GM12891 (cell line): ENCODE data around the gene S100B.

Experiments
- DNase-seq: peaks from one replicate; pipeline ENCODE4 v3.0.0; 2011; ENCODE audit warnings: low spot score; ENCODE audit not compliant: insufficient read length
- FAIRE-seq: peaks from 2 replicates; lab custom pipeline; 2011; peaks lifted over from hg19 to GRCh38; lab: Jason Lieb, UNC
- PAX5 ChIP-seq: IDR thresholded peaks from 2 replicates; pipeline ENCODE4 v1.6.1; 2011; ENCODE audit warnings: low read length, moderate library complexity, mild to moderate bottlenecking; ENCODE audit not compliant: insufficient read depth, severe bottlenecking
- POLR2A ChIP-seq: IDR thresholded peaks from 2 replicates; pipeline ENCODE4 v1.6.1; 2011; ENCODE audit warnings: low read depth, low read length, control low read depth
- POLR2AphosphoS5 ChIP-seq: IDR thresholded peaks from 2 replicates; pipeline ENCODE4 v1.6.1; 2011; ENCODE audit warnings: low read depth, low read length, control low read depth
- POU2F2 ChIP-seq: IDR thresholded peaks from 2 replicates; pipeline ENCODE4 v1.6.1; 2011; ENCODE audit warnings: low read depth, mild to moderate bottlenecking, control low read depth, low read length, moderate library complexity
- SPI1 ChIP-seq: IDR thresholded peaks from 2 replicates; pipeline ENCODE4 v1.6.1; 2011; ENCODE audit warnings: low read depth, low read length, control low read depth
- TAF1 ChIP-seq: IDR thresholded peaks from 2 replicates; pipeline ENCODE4 v1.6.1; 2011; ENCODE audit warnings: low read depth, low read length, control low read depth

The S100B gene

GRCh38 chr21:46628868-46629267 is 24.0 kb upstream of the S100B start:
- TF ChIP-seq POU2F2 = no peak
- no peak for DNase-seq
- FAIRE-seq = no peak

- DNase-seq = no peak
- no peak for TF ChIP-seq PAX5
- no peak for FAIRE-seq
Measured at GRCh38 chr21:46627726-46628125, 22.8 kb upstream of the S100B start.

- no peak for FAIRE-seq
Measured at GRCh38 chr21:46626975-46627501, 22.2 kb upstream of the S100B start.

GRCh38 chr21:46626536-46626935 is 21.7 kb upstream of the S100B start:
- DNase-seq = no peak
- FAIRE-seq = no peak

More at GRCh38 chr21:46626975-46627501, 22.2 kb upstream of the S100B start:
- TF ChIP-seq POU2F2 (no peak), POLR2AphosphoS5 (no peak), TAF1 (no peak), SPI1 (no peak), POLR2A (no peak), PAX5 (no peak)
- no peak for DNase-seq

GRCh38 chr21:46625759-46626158 is 20.9 kb upstream of the S100B start:
- DNase-seq = no peak
- TF ChIP-seq POLR2A = no peak
- no peak for TF ChIP-seq POLR2AphosphoS5
- no peak for FAIRE-seq

More at GRCh38 chr21:46626536-46626935, 21.7 kb upstream of the S100B start:
- TF ChIP-seq POLR2A = no peak
- TF ChIP-seq PAX5 = no peak
- TF ChIP-seq SPI1 = no peak
- no peak for TF ChIP-seq POU2F2
- no peak for TF ChIP-seq TAF1
- no peak for TF ChIP-seq POLR2AphosphoS5

GRCh38 chr21:46624050-46624449 is 19.2 kb upstream of the S100B start:
- TF ChIP-seq PAX5 (no peak), POU2F2 (no peak), SPI1 (no peak), POLR2A (no peak), POLR2AphosphoS5 (no peak), TAF1 (no peak)
- no peak for DNase-seq
- FAIRE-seq = no peak

- no peak for TF ChIP-seq POU2F2
- no peak for TF ChIP-seq POLR2AphosphoS5
- TF ChIP-seq POLR2A = no peak
- no peak for TF ChIP-seq TAF1
- TF ChIP-seq SPI1 = peak; percentile 60
- FAIRE-seq (no peak), DNase-seq (no peak)
Measured at GRCh38 chr21:46622226-46622625, 17.3 kb upstream of the S100B start.

- DNase-seq (no peak), FAIRE-seq (no peak)
- TF ChIP-seq SPI1 (no peak), POLR2A (no peak), POU2F2 (no peak), TAF1 (no peak), POLR2AphosphoS5 (no peak), PAX5 (no peak)
Measured at GRCh38 chr21:46621457-46622182, 16.7 kb upstream of the S100B start.

- TF ChIP-seq POU2F2 (no peak), POLR2AphosphoS5 (no peak), TAF1 (no peak), POLR2A (no peak), PAX5 (no peak), SPI1 (no peak)
- no peak for FAIRE-seq
- DNase-seq = no peak
Measured at GRCh38 chr21:46620846-46621245, 16.0 kb upstream of the S100B start.

GRCh38 chr21:46619846-46620245 is 15.0 kb upstream of the S100B start:
- no peak for DNase-seq
- FAIRE-seq = no peak
- no peak for TF ChIP-seq TAF1
- TF ChIP-seq POU2F2 = no peak
- TF ChIP-seq PAX5 = no peak
- TF ChIP-seq SPI1 = no peak
- no peak for TF ChIP-seq POLR2AphosphoS5
- no peak for TF ChIP-seq POLR2A

- no peak for FAIRE-seq
- DNase-seq = no peak
- TF ChIP-seq SPI1 (no peak), TAF1 (no peak), POU2F2 (no peak), POLR2A (no peak), POLR2AphosphoS5 (no peak), PAX5 (no peak)
Measured at GRCh38 chr21:46618738-46619379, 14.0 kb upstream of the S100B start.
